GM12891 (cell line): ENCODE results near the gene TRIO.

Source experiments
- POLR2A ChIP-seq: IDR thresholded peaks from 2 replicates; pipeline ENCODE4 v1.6.1; 2011; ENCODE audit warnings: low read depth, low read length, control low read depth
- POLR2AphosphoS5 ChIP-seq: IDR thresholded peaks from 2 replicates; pipeline ENCODE4 v1.6.1; 2011; ENCODE audit warnings: low read depth, low read length, control low read depth
- TAF1 ChIP-seq: IDR thresholded peaks from 2 replicates; pipeline ENCODE4 v1.6.1; 2011; ENCODE audit warnings: low read depth, low read length, control low read depth

GRCh38 chr5:14102666-14103065 lies 40.5 kb upstream of the TRIO start:
- TF ChIP-seq POLR2AphosphoS5 (no peak), TAF1 (no peak), POLR2A (no peak)
